Mononuclear cell (primary cell): ENCODE results near the gene CCDC137. TPM values are rescaled to one million over a fixed set of nuclear protein-coding genes. Genes with fewer than 3 reads are reported as not detected.
"Not testable (repeated sequence)": the region's sequence is repeated elsewhere in the genome, so short reads cannot be mapped to it uniquely, and the experiment has no call there.

Experiments used
- H3K27me3 ChIP-seq: 2 replicates; pipeline ENCODE4 v1.6.0; 2011; ENCODE audit warnings: low read length, control low read depth; ENCODE audit not compliant: insufficient read depth
- H3K4me1 ChIP-seq: 2 replicates; pipeline ENCODE4 v1.5.1; 2011; ENCODE audit warnings: mild to moderate bottlenecking, low read length, control low read depth; ENCODE audit not compliant: insufficient read depth
- H3K4me3 ChIP-seq: 2 replicates; pipeline ENCODE4 v1.5.1; 2011; ENCODE audit warnings: mild to moderate bottlenecking, low read length, moderate library complexity
- H3K9me3 ChIP-seq: 2 replicates; pipeline ENCODE4 v1.5.1; 2011; ENCODE audit warnings: low read depth, mild to moderate bottlenecking, control low read depth, low read length
- total RNA-seq: library from RNA; depleted of rRNA; stranded (reverse); fragments of >200 nt; gene quantifications from one replicate; pipeline ENCODE4 v1.2.3, GENCODE V29; 2012

CCDC137 gene
- 4.4 TPM for total RNA-seq

GRCh38 chr17:81666342-81667191, at the start of gene CCDC137, which contains the start of gene OXLD1:
CCDC137 (plus strand) TSS chr17:81666737; CDS start chr17:81666767, 30 bp downstream.
OXLD1 (minus strand) TSS chr17:81666605; CDS start chr17:81666577, 28 bp downstream.
- Histone ChIP-seq H3K4me1 (peaks cover 30% of the 10 kb centered on the region), H3K9me3 (no peaks in the 10 kb centered on the region), H3K4me3 (peak within 1 kb of the TSS; percentile 90), H3K27me3 (no peaks in the 10 kb centered on the region)

GRCh38 chr17:81616877-81617276, 49.7 kb upstream of the CCDC137 start:
- Histone ChIP-seq H3K4me1 (no peaks in the 10 kb centered on the region), H3K9me3 (no peaks in the 10 kb centered on the region), H3K4me3 (no peak overlapping the region), H3K27me3 (no peaks in the 10 kb centered on the region)

DNA sequence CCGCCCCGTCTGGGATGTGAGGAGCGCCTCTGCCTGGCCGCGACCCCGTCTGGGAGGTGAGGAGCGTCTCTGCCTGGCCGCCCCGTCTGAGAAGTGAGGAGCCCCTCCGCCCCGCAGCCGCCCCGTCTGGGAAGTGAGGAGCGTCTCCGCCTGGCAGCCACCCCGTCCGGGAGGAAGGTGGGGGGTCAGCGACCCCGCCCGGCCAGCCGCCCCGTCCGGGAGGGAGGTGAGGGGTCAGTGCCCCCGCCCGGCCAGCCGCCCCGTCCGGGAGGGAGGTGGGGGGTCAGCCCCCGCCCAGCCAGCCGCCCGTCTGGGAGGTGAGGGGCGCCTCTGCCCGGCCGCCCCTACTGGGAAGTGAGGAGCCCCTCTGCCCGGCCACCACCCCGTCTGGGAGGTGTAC, 48.2 kb upstream of the CCDC137 start:
- not testable (repeated sequence) for H3K27me3 ChIP-seq, H3K4me3 ChIP-seq, H3K9me3 ChIP-seq, H3K4me1 ChIP-seq

- H3K27me3 ChIP-seq: no peaks in the 10 kb centered on the region
These were observed 44.9 kb upstream of the CCDC137 start for GRCh38 chr17:81621494-81622130.

GRCh38 chr17:81630274-81630673, 36.3 kb upstream of the CCDC137 start:
- H3K4me3 ChIP-seq: no peak overlapping the region
- no peaks in the 10 kb centered on the region for H3K27me3 ChIP-seq
- H3K9me3 ChIP-seq: no peaks in the 10 kb centered on the region
- H3K4me1 ChIP-seq: peaks cover 8% of the 10 kb centered on the region

More at GRCh38 chr17:81621494-81622130, 44.9 kb upstream of the CCDC137 start:
- Histone ChIP-seq H3K9me3 (no peaks in the 10 kb centered on the region), H3K4me1 (no peaks in the 10 kb centered on the region), H3K4me3 (no peak overlapping the region)

DNA sequence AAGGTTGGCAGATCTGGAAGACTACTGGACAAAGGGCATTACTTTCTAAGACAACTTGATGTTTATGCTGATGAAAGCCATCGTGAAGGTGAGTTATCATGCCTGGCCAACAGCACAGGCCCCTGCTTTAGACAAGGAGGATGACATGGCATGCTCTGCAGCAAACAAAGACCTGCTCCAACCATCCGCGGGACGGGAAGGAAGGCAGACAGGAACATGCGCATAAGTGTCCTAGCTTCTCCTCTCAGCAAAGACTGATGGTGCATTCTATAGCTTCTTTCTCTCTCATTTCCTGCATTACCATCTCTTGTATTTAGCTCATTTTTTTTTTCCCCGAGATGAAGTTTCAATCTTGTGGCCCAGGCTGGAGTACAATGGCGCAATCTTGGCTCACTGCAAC, 35.1 kb upstream of the CCDC137 start:
- Histone ChIP-seq H3K4me3 (no peak overlapping the region), H3K4me1 (peaks cover 20% of the 10 kb centered on the region)

DNA sequence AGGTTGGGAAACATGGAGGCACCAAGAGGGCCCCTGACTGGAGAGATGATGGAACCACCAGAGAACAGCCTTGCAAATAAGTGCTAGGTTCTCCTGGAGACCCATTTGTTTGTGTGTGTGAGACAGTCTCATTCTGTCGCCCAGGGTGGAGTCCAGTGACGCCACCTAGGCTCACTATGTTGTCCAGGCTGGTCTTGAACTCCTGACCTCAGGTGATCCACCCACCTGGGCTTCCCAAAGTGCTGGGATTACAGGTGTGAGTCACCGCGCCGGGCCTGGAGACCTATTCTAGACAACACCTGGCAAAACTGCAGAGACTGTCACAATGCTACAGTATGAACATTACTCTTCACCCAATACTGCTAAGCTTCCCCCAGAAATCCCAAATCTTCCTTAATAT, 31.1 kb upstream of the CCDC137 start:
- H3K27me3 ChIP-seq: no peaks in the 10 kb centered on the region
- H3K4me1 ChIP-seq: peaks cover 26% of the 10 kb centered on the region
- no peak overlapping the region for H3K4me3 ChIP-seq
- H3K9me3 ChIP-seq: no peaks in the 10 kb centered on the region

More for the DNA sequence above, 35.1 kb upstream of the CCDC137 start:
- no peaks in the 10 kb centered on the region for H3K9me3 ChIP-seq
- H3K27me3 ChIP-seq: no peaks in the 10 kb centered on the region

GRCh38 chr17:81635973-81636504, 30.5 kb upstream of the CCDC137 start:
- Histone ChIP-seq H3K27me3 (no peaks in the 10 kb centered on the region), H3K4me3 (peak overlapping the region; percentile 80), H3K4me1 (peaks cover 26% of the 10 kb centered on the region), H3K9me3 (no peaks in the 10 kb centered on the region)

DNA sequence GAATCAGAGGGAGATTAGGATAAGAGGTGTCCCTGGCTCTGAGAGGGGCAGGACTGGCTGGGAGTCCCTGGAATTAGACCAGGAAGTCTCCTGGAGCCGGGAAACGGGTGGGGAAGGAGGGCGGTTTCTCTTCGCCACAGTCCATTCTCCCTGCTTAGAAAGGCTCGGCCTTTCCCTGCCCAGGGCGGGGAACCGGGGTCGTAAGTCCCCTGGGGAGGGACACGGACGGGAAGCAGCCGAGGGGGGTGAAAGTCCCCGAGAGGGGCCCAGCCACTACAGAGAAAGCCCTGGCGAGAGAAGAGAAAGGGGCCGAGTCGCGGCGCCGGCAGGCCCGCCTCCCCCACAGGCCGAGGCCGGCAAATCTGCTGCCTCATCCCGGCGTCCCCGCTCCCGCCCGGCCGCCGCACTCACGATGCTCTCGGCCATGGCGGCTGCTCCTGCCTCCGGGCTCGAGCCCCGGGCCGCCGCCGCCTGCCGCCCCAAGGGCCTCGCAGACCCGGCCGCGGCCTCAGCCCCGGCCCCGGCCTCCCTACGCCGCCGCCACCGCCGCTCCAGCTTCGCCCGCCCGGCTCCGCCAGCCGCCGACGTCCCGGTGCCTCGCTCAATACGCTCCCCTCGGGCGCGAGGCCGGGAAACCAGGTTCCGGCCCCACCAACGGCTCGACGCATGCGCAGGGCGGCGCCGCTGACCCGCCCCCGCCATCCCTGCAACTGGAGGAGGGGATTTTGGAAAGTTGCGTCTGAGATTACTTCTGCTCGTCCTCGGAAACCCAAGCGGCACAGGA, 29.8 kb upstream of the CCDC137 start, which contains the start of the genes NPLOC4 and TSPAN10:
TSS of gene NPLOC4 (minus strand) at position 608 of the 784 bp plus-strand sequence. CDS start at position 426, 182 bp downstream.
TSS of gene TSPAN10 (plus strand) at position 692 of the 784 bp plus-strand sequence. CDS start 5,217 bp downstream, outside the sequence.
- no peaks in the 10 kb centered on the region for H3K27me3 ChIP-seq
- H3K9me3 ChIP-seq: no peaks in the 10 kb centered on the region
- H3K4me3 ChIP-seq: peak within 1 kb of the TSS; percentile 80
- H3K4me1 ChIP-seq: peaks cover 26% of the 10 kb centered on the region

GRCh38 chr17:81638683-81639082, 27.9 kb upstream of the CCDC137 start:
- Histone ChIP-seq H3K4me3 (no peak overlapping the region), H3K27me3 (no peaks in the 10 kb centered on the region), H3K9me3 (no peaks in the 10 kb centered on the region), H3K4me1 (peaks cover 26% of the 10 kb centered on the region)

- peaks cover 20% of the 10 kb centered on the region for H3K4me1 ChIP-seq
These were observed 26.5 kb upstream of the CCDC137 start for GRCh38 chr17:81640011-81640410.

DNA sequence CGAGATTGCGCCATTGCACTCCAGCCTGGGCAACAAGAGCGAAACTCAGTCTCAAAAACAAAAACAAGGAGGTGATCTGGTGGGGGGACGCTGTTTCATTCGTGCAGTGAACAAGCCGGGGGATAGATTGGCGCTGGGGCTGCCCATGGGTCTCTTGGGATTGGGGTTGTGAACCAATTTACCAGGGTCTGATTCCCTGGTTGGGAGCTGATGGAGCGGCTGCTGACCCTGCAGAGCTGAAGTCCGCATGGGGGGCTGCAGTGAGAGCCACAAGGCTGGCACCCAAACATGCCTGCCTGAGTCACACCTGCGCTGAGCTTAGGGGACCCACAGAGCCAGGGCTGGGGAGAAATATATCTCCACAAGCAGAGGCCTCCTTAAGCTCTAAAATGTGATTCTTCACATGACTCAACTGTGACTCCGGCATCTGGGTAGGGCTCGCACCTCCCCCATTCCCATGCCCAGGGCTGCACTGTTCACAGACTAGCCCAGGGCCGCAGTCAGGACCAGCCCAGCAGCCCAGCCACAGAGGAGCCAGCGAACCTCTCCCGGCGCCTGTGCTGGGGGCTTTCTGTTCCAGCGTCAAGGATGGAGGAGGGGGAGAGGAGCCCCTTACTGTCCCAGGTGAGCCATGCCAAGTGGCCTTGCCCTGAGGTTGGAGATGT, 24.6 kb upstream of the CCDC137 start:
- Histone ChIP-seq H3K9me3 (no peaks in the 10 kb centered on the region), H3K4me1 (peaks cover 5% of the 10 kb centered on the region), H3K4me3 (no peak overlapping the region), H3K27me3 (no peaks in the 10 kb centered on the region)

More at GRCh38 chr17:81640011-81640410, 26.5 kb upstream of the CCDC137 start:
- Histone ChIP-seq H3K4me3 (no peak overlapping the region), H3K9me3 (no peaks in the 10 kb centered on the region), H3K27me3 (no peaks in the 10 kb centered on the region)

- H3K4me1 ChIP-seq: no peaks in the 10 kb centered on the region
- H3K9me3 ChIP-seq: no peaks in the 10 kb centered on the region
- no peak overlapping the region for H3K4me3 ChIP-seq
- peaks cover 5% of the 10 kb centered on the region for H3K27me3 ChIP-seq
These were observed 22.0 kb upstream of the CCDC137 start for GRCh38 chr17:81644496-81644895.
